Suprapubic skin (tissue), 3 donors: ENCODE results near the gene SLC22A17.
"Not testable (repeated sequence)": the region's sequence is repeated elsewhere in the genome, so short reads cannot be mapped to it uniquely, and the experiment has no call there.

Source experiments
- EP300 ChIP-seq: sonication (generic); formaldehyde crosslinking; IDR thresholded peaks from one replicate; pipeline ENCODE4 v1.6.1; 2017; ENCODE audit warnings: antibody characterized with exemption
- POLR2A ChIP-seq, 2 donors: fragments of 450-650 bp; IDR thresholded peaks; one replicate each; pipeline ENCODE4 v1.6.1; 2017; ENCODE audit warnings: antibody characterized with exemption in 2 of 2, mild to moderate bottlenecking in 2 of 2, moderate library complexity in 2 of 2
- TF ChIP-seq, protein P1 (sequence below), 2 donors: fragments of 200-600 bp in 1 of 2; fragments of 450-650 bp in 1 of 2; sonication (generic) in 1 of 2; IDR thresholded peaks; one replicate each; pipeline ENCODE4 v1.5.1; 2016 to 2019; ENCODE audit warnings: antibody characterized with exemption in 2 of 2, mild to moderate bottlenecking in 1 of 2, moderate library complexity in 1 of 2

- TF ChIP-seq POLR2A (IDR thresholded peaks at IDR 0.05); EP300: not testable (repeated sequence)
- TF ChIP-seq, protein P1, sequence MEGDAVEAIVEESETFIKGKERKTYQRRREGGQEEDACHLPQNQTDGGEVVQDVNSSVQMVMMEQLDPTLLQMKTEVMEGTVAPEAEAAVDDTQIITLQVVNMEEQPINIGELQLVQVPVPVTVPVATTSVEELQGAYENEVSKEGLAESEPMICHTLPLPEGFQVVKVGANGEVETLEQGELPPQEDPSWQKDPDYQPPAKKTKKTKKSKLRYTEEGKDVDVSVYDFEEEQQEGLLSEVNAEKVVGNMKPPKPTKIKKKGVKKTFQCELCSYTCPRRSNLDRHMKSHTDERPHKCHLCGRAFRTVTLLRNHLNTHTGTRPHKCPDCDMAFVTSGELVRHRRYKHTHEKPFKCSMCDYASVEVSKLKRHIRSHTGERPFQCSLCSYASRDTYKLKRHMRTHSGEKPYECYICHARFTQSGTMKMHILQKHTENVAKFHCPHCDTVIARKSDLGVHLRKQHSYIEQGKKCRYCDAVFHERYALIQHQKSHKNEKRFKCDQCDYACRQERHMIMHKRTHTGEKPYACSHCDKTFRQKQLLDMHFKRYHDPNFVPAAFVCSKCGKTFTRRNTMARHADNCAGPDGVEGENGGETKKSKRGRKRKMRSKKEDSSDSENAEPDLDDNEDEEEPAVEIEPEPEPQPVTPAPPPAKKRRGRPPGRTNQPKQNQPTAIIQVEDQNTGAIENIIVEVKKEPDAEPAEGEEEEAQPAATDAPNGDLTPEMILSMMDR (IDR thresholded peaks at IDR 0.05): not testable (repeated sequence)
These were observed 33.6 kb upstream of the SLC22A17 start for GRCh38 chr14:23386266-23386657.
